BE2C (cell line): ENCODE measurements around the gene TYSND1. TPM values are rescaled to one million over a fixed set of nuclear protein-coding genes. Genes with fewer than 3 reads are reported as not detected.
A peak's percentile ranks its signal among the peaks of the same experiment; 100 is the strongest.

Source experiments
- DNase-seq: peaks from one replicate; pipeline ENCODE4 v3.0.0-alpha.2; 2020
- H3K27me3 ChIP-seq: fragments of 250-450 bp; sonication (Bioruptor Pico); 2 replicates; pipeline ENCODE4 v1.5.1; 2020; ENCODE audit warnings: mild to moderate bottlenecking
- H3K36me3 ChIP-seq: fragments of 250-450 bp; sonication (Bioruptor Pico); 2 replicates; pipeline ENCODE4 v1.5.1; 2020; ENCODE audit warnings: mild to moderate bottlenecking
- H3K4me1 ChIP-seq: fragments of 250-450 bp; sonication (Bioruptor Pico); 2 replicates; pipeline ENCODE4 v1.5.1; 2020
- H3K4me3 ChIP-seq: 2 replicates; pipeline ENCODE4 v1.5.1; 2011; ENCODE audit warnings: low read depth, low read length
- H3K9me3 ChIP-seq: fragments of 250-450 bp; sonication (Bioruptor Pico); 2 replicates; pipeline ENCODE4 v1.5.1; 2020
- polyA plus RNA-seq: library from polyadenylated mRNA; unstranded; fragments of >200 nt; gene quantifications from one replicate; pipeline ENCODE4 v1.2.1, GENCODE V29; 2012; ENCODE audit warnings: low read depth, missing spikeins; ENCODE audit not compliant: insufficient read length, insufficient read depth
- TF ChIP-seq, protein P1 (sequence below): IDR thresholded peaks from 2 replicates; pipeline ENCODE4 v1.5.1; 2012; ENCODE audit warnings: mild to moderate bottlenecking, low read depth, low read length

Gene TYSND1, protein sequence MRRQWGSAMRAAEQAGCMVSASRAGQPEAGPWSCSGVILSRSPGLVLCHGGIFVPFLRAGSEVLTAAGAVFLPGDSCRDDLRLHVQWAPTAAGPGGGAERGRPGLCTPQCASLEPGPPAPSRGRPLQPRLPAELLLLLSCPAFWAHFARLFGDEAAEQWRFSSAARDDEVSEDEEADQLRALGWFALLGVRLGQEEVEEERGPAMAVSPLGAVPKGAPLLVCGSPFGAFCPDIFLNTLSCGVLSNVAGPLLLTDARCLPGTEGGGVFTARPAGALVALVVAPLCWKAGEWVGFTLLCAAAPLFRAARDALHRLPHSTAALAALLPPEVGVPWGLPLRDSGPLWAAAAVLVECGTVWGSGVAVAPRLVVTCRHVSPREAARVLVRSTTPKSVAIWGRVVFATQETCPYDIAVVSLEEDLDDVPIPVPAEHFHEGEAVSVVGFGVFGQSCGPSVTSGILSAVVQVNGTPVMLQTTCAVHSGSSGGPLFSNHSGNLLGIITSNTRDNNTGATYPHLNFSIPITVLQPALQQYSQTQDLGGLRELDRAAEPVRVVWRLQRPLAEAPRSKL
- 7.8 TPM for polyA plus RNA-seq

DNA sequence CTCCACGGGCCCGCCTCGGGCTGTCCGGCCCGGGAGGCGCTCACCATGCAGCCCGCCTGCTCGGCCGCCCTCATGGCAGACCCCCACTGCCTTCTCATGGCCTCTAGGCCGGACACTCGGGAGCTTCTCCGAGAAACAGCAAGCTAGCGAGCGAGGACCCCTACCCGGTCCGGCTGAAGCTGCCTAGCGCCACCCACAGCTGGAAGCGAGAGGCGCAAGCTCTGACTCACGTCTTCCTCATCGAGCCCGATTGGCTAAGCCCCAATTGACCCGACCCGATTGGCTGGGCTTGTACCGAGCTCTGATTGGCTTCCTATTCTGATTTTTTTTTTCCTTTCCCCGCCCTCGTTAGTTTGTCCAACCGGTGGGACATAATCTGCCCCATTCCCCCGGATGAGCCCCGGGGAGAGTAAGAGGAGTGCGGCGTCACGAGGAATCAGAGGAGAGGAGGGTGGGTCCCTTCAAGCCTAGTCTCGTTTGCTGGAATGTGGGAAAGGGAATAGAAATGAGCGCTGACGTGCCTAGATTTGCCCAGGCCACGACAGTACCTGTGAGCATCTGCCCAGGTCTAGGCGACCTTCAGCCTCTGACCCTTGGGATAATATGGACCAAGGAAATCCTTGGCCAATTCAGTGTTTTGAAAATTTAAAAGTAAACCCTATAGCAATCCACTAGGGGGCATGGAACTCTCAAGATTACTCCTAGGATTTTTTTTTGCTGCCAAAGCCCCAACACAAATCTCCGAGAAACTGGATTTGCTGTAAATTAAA is at the start of gene TYSND1:
Gene TYSND1 (minus strand): TSS at position 212 of the 770 bp plus-strand sequence. CDS start 114 bp downstream, at position 98.
- TF ChIP-seq, protein P1, sequence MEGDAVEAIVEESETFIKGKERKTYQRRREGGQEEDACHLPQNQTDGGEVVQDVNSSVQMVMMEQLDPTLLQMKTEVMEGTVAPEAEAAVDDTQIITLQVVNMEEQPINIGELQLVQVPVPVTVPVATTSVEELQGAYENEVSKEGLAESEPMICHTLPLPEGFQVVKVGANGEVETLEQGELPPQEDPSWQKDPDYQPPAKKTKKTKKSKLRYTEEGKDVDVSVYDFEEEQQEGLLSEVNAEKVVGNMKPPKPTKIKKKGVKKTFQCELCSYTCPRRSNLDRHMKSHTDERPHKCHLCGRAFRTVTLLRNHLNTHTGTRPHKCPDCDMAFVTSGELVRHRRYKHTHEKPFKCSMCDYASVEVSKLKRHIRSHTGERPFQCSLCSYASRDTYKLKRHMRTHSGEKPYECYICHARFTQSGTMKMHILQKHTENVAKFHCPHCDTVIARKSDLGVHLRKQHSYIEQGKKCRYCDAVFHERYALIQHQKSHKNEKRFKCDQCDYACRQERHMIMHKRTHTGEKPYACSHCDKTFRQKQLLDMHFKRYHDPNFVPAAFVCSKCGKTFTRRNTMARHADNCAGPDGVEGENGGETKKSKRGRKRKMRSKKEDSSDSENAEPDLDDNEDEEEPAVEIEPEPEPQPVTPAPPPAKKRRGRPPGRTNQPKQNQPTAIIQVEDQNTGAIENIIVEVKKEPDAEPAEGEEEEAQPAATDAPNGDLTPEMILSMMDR: peak; percentile 76
- Histone ChIP-seq H3K36me3 (peaks cover 6% of the 10 kb centered on the region), H3K4me3 (peak within 1 kb of the TSS; percentile 72), H3K9me3 (no peaks in the 10 kb centered on the region), H3K27me3 (no peaks in the 10 kb centered on the region), H3K4me1 (no peaks in the 10 kb centered on the region; the same call in 1 of the 2 replicates)
- peak; percentile 98 for DNase-seq

DNA sequence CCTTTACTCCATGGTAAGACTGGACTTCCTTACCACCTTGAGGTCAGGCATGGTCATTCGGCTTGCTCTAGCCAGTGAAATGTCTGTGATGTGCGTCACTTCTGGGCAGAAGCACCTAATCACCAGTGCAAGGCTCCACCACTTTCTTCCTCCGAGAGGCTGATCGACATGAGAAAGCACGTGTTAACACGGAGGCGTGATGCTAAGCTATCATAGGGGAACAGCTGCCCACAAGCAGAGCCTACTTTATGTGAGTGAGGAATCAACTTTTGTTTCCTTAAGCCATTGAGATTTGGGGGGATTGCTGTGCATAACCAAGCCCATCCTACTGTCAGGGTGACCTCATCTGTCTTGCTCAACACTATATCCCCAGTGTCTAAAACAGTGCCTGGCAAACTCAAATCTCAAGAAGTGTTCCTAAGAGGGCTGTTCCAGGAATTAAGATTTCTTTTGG is 46.9 kb upstream of the TYSND1 start:
- Histone ChIP-seq H3K9me3 (no peaks in the 10 kb centered on the region), H3K27me3 (no peaks in the 10 kb centered on the region), H3K36me3 (peaks cover 13% of the 10 kb centered on the region), H3K4me3 (no peak overlapping the region), H3K4me1 (peaks cover 9% of the 10 kb centered on the region)
- no peak for DNase-seq
- TF ChIP-seq, protein P1: no peak

DNA sequence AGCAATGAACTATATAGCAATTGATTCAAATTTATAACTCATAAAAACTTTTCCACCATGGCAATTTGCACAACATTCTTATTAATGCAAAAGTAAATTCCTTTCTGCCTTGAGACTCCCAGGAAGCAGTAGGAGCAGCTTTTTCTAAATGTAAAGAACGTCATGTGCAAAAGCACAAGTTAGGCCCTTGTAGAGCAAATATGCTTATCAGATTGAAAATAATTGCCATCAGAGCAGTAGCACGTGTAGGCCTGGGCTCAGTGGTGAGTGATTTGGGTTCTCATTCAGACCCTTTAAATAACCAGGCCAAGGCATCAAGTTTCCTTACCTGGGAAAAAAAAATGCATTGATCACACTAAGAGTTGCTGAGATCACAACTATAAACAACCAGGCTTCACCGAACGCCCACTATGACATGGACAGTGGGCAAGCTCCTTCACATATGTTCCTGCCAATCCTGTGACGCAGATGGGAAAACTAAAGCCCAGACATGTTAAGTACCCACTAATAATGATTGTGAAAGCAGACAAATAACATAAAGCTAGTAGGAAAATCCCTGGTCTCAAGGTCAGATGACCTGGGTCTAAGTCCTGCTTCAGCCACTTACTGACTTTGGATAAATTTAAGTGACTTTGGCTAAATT is 45.9 kb upstream of the TYSND1 start:
- Histone ChIP-seq H3K9me3 (no peaks in the 10 kb centered on the region), H3K36me3 (peaks cover 7% of the 10 kb centered on the region; the same call in 1 of the 2 replicates), H3K4me1 (peaks cover 9% of the 10 kb centered on the region), H3K4me3 (no peak overlapping the region), H3K27me3 (no peaks in the 10 kb centered on the region)
- no peak for DNase-seq
- TF ChIP-seq, protein P1: no peak

DNA sequence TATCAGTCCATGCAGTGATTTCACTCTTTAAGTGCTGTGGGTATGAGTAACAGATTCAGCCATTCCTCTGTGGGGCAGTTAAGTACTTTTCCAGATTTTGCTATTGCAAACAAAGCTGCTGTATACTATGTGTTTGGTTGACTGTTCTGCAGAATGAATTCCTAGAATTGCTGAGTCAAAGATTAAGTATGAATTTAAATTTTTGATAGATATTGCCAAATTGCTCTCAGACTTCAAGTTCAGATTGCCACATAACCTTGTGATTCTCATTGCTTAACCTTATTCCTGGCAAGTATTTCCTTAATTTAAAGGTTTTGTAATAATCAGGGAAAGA is 45.4 kb upstream of the TYSND1 start:
- Histone ChIP-seq H3K4me3 (no peak overlapping the region), H3K27me3 (no peaks in the 10 kb centered on the region), H3K4me1 (peaks cover 9% of the 10 kb centered on the region), H3K36me3 (peaks cover 2% of the 10 kb centered on the region; the same call in 1 of the 2 replicates), H3K9me3 (no peaks in the 10 kb centered on the region)
- TF ChIP-seq, protein P1: no peak
- DNase-seq: no peak

DNA sequence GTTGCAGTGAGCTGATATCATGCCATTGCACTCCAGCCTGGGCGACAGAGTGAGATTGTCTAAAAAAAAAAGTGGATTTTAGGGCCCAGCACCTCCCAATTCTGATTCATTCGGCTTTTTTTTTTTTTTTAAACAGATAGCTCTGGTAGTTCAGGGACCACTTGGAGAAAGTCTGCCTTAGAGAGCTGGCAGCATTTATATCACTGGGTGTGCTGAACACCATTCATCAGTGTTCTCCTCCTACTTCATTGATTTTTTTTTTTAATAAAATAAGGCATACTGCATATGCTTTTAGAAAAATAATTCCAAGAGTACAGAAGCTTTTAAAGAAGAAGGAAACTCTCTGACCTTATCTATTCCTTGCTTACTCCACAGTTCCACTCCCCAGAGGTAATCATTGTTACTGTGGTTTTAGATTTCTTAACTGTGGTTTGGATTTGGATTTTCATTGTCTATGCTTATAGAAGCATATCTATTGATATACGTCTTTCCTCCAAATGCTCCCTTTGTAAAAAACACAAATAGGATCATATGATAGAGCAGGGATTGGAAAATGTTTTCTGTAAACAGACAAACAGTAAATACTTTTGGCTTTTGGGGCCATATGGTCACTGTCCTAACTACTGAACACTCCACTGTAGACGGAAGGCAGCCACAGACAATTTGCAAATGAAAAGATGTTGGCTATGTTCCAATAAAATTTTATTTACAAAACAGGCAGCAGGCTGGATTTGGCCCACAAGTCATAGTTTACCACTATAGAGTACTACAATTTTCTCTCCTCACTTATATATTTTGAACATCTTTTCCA is 44.9 kb upstream of the TYSND1 start:
- H3K4me3 ChIP-seq: no peak overlapping the region
- no peaks in the 10 kb centered on the region for H3K36me3 ChIP-seq
- H3K4me1 ChIP-seq: peaks cover 9% of the 10 kb centered on the region
- DNase-seq: no peak
- no peaks in the 10 kb centered on the region for H3K9me3 ChIP-seq
- no peaks in the 10 kb centered on the region for H3K27me3 ChIP-seq
- TF ChIP-seq, protein P1: no peak
